Upper lobe of left lung (tissue), 6 donors: Measurements from ENCODE around the gene CMTM7. TPM values are rescaled to one million over a fixed set of nuclear protein-coding genes. Genes with fewer than 3 reads are reported as not detected.

Experiments used
- ATAC-seq, 2 donors: fragments of 200-7000 bp; cut with Tn5 transposase; one replicate each; pipeline ENCODE4 v1.9.1; 2022; ENCODE audit warnings: mild to moderate bottlenecking in 2 of 2, moderate library complexity in 2 of 2; ENCODE audit not compliant: low FRiP score in 2 of 2
- DNase-seq, 2 donors: peaks; one replicate each; pipeline ENCODE4 v3.0.0-alpha.2; 2019 to 2020
- H3K27ac ChIP-seq, 4 donors: fragments of 200-600 bp; sonication (generic); one replicate each; pipeline ENCODE4 v1.5.1; 2016 to 2019
- H3K27me3 ChIP-seq, 4 donors: fragments of 200-600 bp; sonication (generic); one replicate each; pipeline ENCODE4 v1.5.1; 2017 to 2019
- H3K36me3 ChIP-seq, 4 donors: fragments of 200-600 bp; sonication (generic); one replicate each; pipeline ENCODE4 v1.5.1; 2016 to 2019
- H3K4me1 ChIP-seq, 4 donors: fragments of 200-600 bp; sonication (generic); one replicate each; pipeline ENCODE4 v1.5.1; 2018 to 2019
- H3K4me3 ChIP-seq, 4 donors: fragments of 200-600 bp; sonication (generic); one replicate each; pipeline ENCODE4 v1.5.1; 2017 to 2019; ENCODE audit warnings: mild to moderate bottlenecking in 2 of 4, moderate library complexity in 1 of 4
- H3K9me3 ChIP-seq, 4 donors: fragments of 200-600 bp; sonication (generic); one replicate each; pipeline ENCODE4 v1.5.1; 2018 to 2019
- EP300 ChIP-seq, 4 donors: sonication (generic); formaldehyde crosslinking; IDR thresholded peaks; one replicate each; pipeline ENCODE4 v1.5.1; 2017; ENCODE audit warnings: antibody characterized with exemption in 4 of 4, control low read depth in 2 of 4
- POLR2A ChIP-seq, 4 donors: fragments of 450-650 bp; IDR thresholded peaks; one replicate each; pipeline ENCODE4 v1.5.1; 2016 to 2017; ENCODE audit warnings: antibody characterized with exemption in 4 of 4, mild to moderate bottlenecking in 2 of 4
- POLR2AphosphoS5 ChIP-seq, 2 donors: sonication (generic); formaldehyde crosslinking; IDR thresholded peaks; one replicate each; pipeline ENCODE4 v1.5.1; 2017; ENCODE audit warnings: antibody characterized with exemption in 2 of 2
- WGBS, 2 donors: methylation state at CpG; one replicate each; pipeline ENCODE4 v1.1.5; 2017 to 2018; 5-methylcytosine and 5-hydroxymethylcytosine counted together
- total RNA-seq, 6 donors: library from RNA; depleted of rRNA in 4 of 6; stranded (reverse); fragments of >200 nt in 4 of 6; gene quantifications; one replicate each; pipeline versions ENCODE4 v1.1.0 to v1.2.1, GENCODE V29; 2016 to 2021
- TF ChIP-seq, protein P1 (sequence below), 6 experiments: fragments of 450-650 bp in 4 of 6; fragments of 200-600 bp in 2 of 6; sonication (generic) in 2 of 6; IDR thresholded peaks; one replicate each; pipeline ENCODE4 v1.5.1; 2016 to 2019; ENCODE audit warnings: antibody characterized with exemption in 6 of 6
- donor health status: DM: no; HTN: no; CAD: no; lungs with moderate emphysema.
- donor health status: DM: no; HTN: yes; CAD: no; lungs with severe emphysema.

CMTM7 gene
- total RNA-seq, 6 donors from 2014 or later, result 39.4 to 103 (median 49.7) TPM

DNA sequence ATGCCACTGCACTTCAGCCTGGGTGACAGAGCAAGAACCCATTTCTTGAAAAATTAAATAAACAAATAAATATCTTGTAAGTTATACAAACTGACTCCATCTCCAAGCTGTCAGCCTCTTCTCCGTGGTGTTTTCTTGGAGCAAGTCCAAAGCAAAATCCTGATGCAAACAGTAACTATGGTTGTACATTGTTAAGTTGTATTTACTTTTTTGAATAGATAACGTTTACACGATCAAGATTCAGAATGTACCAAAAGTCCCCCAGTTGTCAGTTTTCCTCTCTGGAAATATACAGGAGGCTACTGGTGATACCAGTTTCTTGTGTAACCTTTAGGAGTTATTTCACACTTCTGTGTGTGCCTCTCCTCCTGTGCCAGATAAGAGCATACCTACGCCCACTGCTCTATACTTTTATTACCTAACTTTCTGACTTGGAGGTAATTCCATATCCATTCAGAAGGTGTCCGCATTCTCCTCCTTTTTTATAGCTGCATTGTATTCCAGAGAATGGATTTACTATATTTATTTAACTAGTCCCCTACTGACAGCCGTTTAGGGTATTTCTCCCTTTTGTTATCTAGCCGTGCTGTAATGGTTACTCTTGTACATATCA, 14.2 kb downstream of the CMTM7 start:
- H3K36me3 ChIP-seq, result no peaks in the 10 kb centered on the region
- H3K9me3 ChIP-seq, result no peaks in the 10 kb centered on the region
- peak overlapping the region in 3 of 4 donors; percentile 56 to 87 (median 68) for H3K27ac ChIP-seq
- DNase-seq, result no peak
- H3K27me3 ChIP-seq, result no peaks in the 10 kb centered on the region
- ATAC-seq, result no peak
- WGBS, 2 donors, result 56 to 62% methylated on average over 7 of the region's 7 CpGs
- peaks cover 38 to 88% (median 66%) of the 10 kb centered on the region in 4 donors for H3K4me1 ChIP-seq
- no peak overlapping the region for H3K4me3 ChIP-seq
- TF ChIP-seq POLR2A (IDR thresholded peaks at IDR 0.05) (no peak), POLR2AphosphoS5 (IDR thresholded peaks at IDR 0.05) (no peak), EP300 (IDR thresholded peaks at IDR 0.05) (peak in 1 of 4 donors; percentile 16)
- TF ChIP-seq, protein P1, sequence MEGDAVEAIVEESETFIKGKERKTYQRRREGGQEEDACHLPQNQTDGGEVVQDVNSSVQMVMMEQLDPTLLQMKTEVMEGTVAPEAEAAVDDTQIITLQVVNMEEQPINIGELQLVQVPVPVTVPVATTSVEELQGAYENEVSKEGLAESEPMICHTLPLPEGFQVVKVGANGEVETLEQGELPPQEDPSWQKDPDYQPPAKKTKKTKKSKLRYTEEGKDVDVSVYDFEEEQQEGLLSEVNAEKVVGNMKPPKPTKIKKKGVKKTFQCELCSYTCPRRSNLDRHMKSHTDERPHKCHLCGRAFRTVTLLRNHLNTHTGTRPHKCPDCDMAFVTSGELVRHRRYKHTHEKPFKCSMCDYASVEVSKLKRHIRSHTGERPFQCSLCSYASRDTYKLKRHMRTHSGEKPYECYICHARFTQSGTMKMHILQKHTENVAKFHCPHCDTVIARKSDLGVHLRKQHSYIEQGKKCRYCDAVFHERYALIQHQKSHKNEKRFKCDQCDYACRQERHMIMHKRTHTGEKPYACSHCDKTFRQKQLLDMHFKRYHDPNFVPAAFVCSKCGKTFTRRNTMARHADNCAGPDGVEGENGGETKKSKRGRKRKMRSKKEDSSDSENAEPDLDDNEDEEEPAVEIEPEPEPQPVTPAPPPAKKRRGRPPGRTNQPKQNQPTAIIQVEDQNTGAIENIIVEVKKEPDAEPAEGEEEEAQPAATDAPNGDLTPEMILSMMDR (IDR thresholded peaks at IDR 0.05), result peak in 1 of 6 experiments; percentile 9

GRCh38 chr3:32406486-32407408, 15.1 kb downstream of the CMTM7 start:
- 69 to 78% methylated on average over 7 of the region's 7 CpGs for WGBS, 2 donors
- TF ChIP-seq, protein P1 (IDR thresholded peaks at IDR 0.05), result no peak
- TF ChIP-seq POLR2AphosphoS5 (IDR thresholded peaks at IDR 0.05), result peak in 1 of 2 donors; percentile 20
- no peak for TF ChIP-seq EP300 (IDR thresholded peaks at IDR 0.05)
- peak in 1 of 4 donors; percentile 42 for TF ChIP-seq POLR2A (IDR thresholded peaks at IDR 0.05)
- H3K36me3 ChIP-seq, result no peaks in the 10 kb centered on the region
- ATAC-seq (peak in 1 of 2 donors; percentile 70), DNase-seq (no peak)
- peaks cover 32 to 81% (median 57%) of the 10 kb centered on the region in 4 donors for H3K4me1 ChIP-seq
- H3K27ac ChIP-seq, result peak overlapping the region; percentile 38 to 82 (median 62)
- no peaks in the 10 kb centered on the region for H3K9me3 ChIP-seq
- no peaks in the 10 kb centered on the region for H3K27me3 ChIP-seq
- H3K4me3 ChIP-seq, result no peak overlapping the region

GRCh38 chr3:32410367-32411246, 19.0 kb downstream of the CMTM7 start:
- DNase-seq, result peak in 1 of 2 donors; percentile 56
- H3K27ac ChIP-seq, result peak overlapping the region in 3 of 4 donors; percentile 54 to 82 (median 80)
- WGBS, 2 donors, result 66 to 75% methylated on average over 10 of the region's 10 CpGs

GRCh38 chr3:32411442-32411841, 19.8 kb downstream of the CMTM7 start:
- Histone ChIP-seq H3K36me3 (no peaks in the 10 kb centered on the region), H3K27ac (no peak overlapping the region), H3K9me3 (no peaks in the 10 kb centered on the region), H3K4me1 (peaks cover 18 to 69% (median 38%) of the 10 kb centered on the region in 4 donors), H3K27me3 (no peaks in the 10 kb centered on the region), H3K4me3 (no peak overlapping the region)
- DNase-seq, result no peak
- ATAC-seq, result no peak
- 89 to 96% methylated on average over 5 of the region's 5 CpGs for WGBS, 2 donors
- TF ChIP-seq POLR2A (IDR thresholded peaks at IDR 0.05), result no peak
- TF ChIP-seq, protein P1 (IDR thresholded peaks at IDR 0.05), result no peak
- TF ChIP-seq EP300 (IDR thresholded peaks at IDR 0.05), result no peak
- TF ChIP-seq POLR2AphosphoS5 (IDR thresholded peaks at IDR 0.05), result no peak

More at GRCh38 chr3:32410367-32411246, 19.0 kb downstream of the CMTM7 start:
- Histone ChIP-seq H3K4me3 (no peak overlapping the region), H3K36me3 (no peaks in the 10 kb centered on the region), H3K4me1 (peaks cover 23 to 74% (median 43%) of the 10 kb centered on the region in 4 donors), H3K9me3 (no peaks in the 10 kb centered on the region), H3K27me3 (no peaks in the 10 kb centered on the region)
- ATAC-seq, result peak in 1 of 2 donors; percentile 49
- TF ChIP-seq POLR2AphosphoS5 (IDR thresholded peaks at IDR 0.05) (no peak), POLR2A (IDR thresholded peaks at IDR 0.05) (no peak), EP300 (IDR thresholded peaks at IDR 0.05) (no peak)
- TF ChIP-seq, protein P1 (IDR thresholded peaks at IDR 0.05), result no peak
